NCI-H2227 (cell line): Measurements from ENCODE around the gene KIF2A.
A peak's percentile ranks its signal among the peaks of the same experiment; 100 is the strongest.

Experiments
- DNase-seq: peaks from one replicate; lab custom pipeline; 2025; ENCODE audit not compliant: unreplicated experiment; lab: John Stamatoyannopoulos, UW

Gene KIF2A

DNA sequence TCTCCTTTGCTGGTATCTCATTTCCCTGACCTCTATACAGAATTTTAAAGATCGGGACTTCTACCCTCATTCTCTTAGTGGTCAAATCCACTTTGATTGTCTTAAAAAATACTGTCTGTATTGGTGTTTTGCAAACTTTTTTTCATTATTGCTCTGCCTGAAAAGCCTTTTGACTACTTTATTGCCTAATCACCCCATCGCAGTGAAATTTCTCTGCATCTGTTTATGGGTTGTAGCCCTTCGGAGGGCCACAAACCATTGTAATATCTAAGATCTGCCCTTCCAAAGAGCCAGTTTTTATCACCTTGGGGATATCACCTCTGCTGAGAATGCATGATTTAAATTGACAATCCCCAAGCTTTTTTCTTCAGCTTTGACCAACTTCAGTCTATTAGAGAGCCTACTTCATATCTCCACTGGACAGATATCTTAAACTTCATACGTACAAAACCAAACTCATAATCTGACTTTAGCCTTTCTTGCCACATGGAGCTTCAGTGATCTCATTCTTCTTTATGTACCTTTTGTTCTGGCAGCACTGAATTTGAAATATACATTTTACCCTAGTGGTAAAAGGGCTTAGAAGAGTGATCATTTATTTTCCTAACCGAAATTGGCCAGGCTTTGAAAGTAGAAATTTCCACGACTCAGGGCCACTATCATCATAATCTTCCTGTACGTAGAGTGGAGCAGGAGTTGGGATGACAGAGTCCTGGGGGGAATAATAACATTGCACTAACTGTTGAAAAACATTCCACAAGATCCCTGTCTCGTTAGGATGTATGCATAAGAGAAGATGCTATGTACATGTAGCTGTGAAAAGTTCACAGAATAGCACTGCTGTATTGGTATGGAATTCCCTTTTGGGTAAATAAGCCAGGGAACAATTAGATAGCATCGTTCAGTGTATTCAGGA, 21.4 kb downstream of the KIF2A start:
- no peak for DNase-seq

DNA sequence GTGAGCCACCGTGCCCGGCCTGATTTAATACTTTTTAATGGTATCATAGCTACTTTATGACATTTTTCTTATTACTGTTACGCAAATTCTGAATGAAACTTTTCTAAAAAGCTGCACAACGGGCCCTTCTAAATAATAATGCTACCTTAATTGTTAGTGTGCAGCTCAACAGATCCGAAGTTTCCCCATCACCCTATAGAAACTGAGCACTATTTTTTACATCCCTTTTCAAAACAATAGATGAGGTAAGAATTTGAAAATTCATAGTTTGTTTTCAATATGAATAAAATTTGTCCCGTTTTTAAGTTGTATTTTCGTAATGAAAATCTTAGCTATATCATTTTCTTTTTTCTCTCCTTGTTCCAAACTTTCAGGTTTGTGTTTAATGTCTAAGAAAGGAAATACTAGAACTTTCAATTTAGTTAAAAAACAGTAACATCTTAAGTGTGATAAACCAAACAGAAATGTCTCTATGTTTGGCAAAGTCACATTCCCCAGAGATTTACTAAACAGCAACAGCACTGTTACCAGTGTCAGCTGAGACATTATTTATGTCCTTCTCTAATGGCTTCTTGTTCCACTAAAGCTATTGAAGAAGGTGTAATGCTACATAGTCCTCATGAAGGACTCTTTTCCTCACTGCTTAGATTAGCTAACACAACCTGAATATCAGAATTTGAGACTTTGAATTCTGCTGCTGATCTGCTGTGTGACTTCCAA, 22.9 kb downstream of the KIF2A start:
- no peak for DNase-seq

DNA sequence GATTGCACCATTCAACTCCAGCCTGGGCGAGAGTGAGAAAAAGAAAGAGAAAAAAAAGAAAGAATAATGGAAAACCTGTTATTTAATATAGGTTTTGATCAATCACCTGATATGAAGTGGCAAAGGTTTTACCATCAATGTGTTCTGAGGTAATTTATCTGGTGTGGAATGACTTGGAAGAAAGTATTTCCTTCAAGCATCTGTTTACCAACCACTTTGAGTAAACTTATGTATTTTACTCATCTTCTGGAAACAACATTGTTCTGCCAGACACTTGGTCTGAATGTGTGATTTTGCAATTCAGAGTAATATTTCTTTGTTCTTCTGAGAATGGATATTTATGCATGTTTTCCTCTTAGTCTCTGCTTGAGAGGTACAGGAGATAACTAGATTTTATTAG, 24.3 kb downstream of the KIF2A start:
- no peak for DNase-seq

DNA sequence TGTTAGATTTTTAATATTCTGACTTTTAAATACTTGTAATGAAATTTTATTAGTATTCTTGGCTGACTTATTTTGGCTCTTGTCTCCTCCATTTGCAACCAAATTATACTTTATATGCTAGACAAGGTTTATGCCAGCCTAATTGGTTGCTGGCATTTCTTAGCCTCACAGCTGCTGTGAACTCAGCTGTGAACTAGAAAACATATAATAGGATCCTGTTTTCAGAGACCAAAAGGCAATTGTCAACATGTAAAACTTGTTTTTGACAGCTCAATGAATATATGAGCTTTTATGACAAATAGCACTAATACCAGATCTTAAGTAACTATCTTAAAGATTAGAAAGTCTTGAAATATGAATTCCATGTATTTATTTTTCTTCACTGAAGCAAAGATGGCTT, 25.9 kb downstream of the KIF2A start:
- DNase-seq, result no peak

DNA sequence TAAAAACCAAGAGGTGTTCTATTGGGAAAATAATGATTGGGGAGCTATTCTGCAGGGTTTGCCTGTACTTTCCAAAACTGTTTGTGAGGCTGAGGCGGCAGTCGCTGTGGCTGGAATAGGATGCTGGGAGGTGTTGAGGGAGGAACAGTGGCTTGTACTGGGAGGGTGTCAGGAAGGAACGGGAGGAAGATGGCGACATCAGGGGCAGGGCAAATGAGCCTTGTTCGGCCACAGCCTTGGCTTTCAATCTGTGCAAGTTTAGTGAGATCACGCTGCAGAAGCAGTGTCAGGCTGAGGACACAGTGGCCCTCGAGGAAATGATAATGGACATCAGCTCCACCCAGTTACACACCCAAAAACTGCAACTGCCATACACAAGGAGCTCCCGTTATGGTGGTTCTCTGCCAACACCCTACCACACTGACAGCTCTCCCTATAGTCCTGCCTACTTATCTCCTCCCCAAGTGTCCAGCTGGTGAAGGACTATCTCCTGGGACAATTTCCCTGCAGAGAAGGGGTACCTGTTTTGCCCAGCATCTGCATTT, 27.3 kb downstream of the KIF2A start:
- no peak for DNase-seq

DNA sequence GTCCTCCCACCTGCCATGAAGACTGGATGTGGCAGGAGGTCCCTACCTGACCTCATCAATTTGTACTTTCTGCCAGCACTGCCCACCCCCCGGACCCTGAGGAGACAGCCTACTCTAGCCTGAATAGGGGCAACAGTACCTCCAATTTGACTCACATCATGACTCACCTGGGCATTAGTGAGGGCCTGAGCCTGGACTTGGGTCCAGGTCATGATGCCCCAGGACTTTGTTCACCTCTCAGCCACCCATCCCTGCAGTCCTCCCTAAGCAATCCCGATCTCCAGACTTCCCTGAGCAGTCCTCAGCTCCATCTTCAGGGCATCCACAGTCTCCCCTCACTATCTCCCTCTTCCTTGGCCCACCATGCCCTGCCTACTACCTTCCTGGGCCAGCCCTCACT, 28.1 kb downstream of the KIF2A start:
- no peak for DNase-seq

DNA sequence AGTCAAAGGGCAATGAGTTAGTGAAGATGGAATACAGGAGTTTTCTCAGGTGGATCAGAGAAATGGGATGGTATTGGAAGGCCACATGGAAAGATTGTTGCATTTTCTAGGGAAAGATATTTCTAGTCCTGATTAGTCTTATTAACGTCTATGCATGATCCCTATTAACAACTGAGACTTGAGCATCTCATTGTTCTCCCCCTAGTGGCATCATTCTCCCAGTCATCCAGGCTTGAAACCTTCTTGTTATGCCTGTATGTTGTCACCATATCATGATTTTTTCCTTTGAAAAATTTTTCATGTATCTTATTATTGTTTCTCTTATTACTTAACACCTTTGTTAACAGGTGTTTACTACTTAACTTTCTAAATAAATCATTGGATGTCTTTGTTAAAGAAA, 34.4 kb downstream of the KIF2A start:
- DNase-seq, result no peak

DNA sequence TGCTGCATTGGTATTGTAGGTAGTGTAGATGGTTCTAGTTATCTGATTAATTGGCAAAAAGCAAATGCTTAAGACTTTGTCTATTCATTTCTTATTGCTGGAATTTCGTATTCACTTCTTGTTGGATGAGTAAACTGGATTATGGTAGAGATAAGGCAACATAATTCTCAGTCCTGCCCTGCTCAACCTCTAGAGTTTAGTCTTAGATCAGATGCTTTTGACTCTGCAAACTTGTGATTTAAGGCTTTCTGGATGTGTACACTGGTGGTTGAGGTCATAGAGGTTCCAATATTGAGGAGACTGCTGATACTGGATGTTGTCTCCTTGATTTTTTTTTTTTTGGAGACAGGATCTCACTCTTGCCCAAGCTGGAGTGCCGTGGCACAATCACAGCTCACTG, 35.0 kb downstream of the KIF2A start:
- DNase-seq, result no peak

DNA sequence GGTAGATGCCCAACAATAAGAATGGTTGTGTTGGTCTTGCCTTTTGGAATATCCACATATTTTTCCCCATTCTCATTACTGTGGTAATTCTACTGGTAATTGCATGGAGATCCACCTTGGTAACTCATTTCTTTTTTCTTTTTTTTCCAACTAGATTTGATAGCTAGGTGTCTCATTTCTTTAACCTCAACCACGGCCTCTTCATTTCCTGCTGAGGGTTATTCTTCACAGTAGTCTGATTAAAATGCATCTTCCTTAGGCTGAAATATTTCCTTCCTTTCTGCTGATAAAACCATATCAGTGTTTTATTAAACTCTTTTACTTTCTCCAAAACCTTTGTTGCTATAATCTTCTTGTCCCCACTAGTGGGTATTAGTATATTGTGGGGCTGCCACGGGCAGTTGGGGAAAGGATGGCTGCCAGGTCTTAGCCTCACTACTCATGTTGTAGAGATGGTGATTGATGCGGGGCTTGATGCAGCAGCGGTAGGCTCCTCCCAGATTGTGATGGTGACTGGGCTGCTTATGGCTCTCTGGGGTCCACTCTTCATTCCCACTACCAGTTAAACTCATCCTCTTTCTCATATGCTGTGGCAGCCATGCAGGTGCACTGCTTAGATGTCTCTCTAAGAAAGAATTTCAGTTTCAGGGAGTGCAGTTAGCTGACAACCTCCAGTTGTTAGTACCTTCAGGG, 35.9 kb downstream of the KIF2A start:
- DNase-seq, result no peak

DNA sequence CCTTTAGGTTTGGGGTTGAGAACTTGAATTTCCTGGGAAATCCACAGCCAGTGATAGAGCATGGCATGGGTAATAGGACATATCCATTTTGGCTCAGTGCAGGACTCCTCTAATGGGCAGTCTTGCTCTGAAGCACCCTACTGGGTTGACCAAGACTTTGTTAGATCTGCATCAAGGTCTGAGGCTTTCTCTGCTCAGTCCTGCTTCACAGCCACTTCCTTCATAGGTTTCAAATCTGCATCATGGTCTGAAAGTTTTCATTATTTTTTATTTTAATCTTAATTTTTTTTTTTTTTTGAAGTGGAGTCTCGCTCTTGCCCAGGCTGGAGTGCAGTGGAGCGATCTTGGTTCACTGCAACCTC, 36.5 kb downstream of the KIF2A start:
- DNase-seq, result no peak

DNA sequence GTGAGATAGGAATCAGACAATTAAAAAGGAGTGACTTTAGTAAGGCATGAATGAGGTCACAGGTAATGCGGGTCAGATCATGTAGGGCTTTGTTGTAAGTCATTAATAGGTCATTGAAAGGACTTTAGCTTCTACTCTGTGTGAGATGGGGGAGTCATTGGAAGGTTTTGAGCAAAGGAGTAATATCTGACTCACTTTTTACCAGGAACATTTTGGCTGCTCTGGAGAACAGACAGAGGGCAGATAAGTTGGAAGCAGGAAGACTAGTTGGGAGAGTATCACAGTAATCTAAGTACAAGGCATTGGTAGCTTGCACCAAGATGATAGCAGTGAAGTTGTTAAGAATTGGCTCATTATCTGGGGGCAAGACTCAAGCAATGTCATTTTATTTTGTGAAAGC, 37.4 kb downstream of the KIF2A start:
- DNase-seq, result no peak

DNA sequence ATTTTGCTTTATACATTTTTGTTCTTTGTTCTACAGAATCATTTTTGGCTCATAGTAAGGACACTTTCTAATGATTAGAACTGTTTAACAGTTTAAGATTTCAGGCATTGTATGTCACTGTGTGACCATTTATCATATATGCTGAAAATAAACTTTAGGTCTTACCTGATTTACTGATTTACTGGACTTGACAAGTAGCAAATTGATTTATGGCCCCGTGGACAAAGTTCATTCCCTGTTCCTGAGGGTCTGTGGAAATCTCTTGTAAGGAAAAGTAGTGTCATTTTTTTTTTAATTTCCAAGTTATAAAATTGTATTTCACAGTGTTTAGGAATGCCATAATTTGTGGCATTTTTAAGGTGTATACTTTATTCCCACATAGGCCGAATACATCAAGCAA, 40.7 kb downstream of the KIF2A start:
- no peak for DNase-seq

DNA sequence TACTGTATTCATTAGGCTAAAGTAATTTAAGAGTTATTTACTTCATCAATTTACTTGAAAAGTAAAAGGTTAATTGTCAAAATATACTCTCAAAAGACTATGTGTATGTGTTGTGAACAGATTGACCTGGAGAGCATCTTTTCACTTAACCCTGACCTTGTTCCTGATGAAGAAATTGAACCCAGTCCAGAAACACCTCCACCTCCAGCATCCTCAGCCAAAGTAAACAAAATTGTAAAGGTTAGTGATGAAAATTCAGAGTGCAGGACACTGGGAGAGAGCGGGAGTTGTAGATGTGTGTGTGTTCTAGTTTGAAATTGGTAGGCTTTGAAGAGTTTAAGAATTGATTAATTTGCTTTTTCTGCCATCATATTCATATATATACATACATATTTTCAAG, 41.9 kb downstream of the KIF2A start:
- DNase-seq, result no peak

DNA sequence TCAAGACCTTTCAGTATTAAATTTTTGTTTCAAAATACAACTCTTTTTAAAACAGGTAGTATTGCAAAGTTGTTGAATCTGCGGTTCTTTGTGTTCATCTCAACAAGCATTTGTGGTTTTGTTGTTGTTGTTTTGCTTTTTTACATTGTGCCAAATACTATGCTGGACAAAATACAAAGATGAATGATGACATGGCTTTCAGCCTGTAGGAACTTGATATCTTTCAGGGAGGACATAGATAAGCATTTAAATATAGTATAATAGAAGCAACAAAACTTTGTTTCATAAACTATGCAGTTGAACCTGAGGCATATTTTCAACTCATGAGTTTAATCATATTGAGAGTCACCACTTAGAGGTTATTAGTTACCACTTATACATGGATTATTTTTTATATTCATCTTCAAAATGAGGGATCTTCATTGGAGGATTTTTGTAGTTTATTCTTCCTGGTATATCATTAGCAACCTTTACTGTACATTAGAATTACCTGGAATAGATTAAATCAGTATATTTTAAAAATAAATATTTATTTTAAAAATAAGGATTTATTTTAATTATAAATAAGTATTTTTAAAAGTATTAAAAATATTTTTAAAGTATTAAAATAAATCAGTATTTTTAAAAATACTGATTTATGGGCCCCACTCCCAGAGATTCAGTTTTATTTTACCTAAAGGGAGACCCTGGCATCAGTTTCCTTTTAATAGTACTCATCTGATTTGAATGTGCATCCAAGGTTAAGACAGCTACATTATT, 42.9 kb downstream of the KIF2A start:
- no peak for DNase-seq

DNA sequence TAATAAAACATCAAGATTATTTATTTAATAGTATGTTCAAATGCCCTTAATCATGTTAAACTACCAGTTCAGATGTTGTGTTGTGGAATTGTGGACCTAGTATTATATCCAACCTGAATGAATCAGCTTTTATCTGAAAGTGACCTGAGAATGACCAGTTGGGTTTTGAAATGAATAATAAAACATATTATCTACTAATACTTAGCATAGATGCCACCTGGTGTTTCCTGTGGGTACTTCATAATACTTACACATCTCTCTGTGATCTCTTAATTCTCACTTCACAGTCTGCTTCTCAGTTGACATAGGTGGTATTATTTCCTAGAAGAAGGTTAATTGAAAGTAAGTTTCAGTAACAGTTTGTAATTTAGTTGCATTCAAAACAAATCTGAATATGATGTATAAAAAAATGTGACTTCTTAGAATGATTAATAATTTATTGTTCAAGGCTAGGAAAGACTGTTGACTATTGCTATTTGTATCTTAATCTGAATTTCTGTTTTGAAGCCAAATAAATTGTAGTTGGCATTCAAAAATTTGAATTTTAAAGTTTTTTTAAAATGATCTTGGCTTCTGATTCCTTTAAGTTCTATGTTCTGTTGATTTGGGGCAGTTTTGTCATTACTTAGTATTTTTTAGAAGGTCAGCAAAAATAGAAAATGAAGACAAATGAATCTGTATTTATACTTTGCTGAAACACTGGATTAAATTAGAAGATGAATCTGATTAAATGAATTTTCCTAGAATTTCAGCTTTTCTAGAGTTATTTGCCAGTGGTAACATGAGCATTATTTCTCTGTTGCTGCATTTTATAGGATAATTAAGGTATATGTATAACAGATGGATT, 48.2 kb downstream of the KIF2A start:
- peak; percentile 32 for DNase-seq

DNA sequence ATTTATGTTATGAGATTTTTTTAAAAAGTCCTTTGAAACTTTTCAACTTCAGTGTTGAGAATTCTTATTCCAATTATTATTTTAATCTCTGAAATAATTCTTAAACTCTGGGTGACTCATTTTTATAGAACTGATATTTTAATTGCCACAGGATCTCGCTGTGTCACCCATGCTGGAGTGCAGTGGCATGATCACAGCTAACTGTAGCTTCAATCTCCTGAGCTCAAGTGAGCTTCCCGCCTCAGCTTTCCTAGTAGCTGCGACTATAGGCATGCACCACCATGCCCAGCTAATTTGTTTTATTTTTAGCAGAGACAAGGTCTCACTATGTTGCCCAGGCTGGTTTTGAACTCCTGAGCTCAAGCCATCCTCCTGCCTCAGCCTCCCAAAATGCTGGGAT, 56.7 kb downstream of the KIF2A start:
- no peak for DNase-seq

DNA sequence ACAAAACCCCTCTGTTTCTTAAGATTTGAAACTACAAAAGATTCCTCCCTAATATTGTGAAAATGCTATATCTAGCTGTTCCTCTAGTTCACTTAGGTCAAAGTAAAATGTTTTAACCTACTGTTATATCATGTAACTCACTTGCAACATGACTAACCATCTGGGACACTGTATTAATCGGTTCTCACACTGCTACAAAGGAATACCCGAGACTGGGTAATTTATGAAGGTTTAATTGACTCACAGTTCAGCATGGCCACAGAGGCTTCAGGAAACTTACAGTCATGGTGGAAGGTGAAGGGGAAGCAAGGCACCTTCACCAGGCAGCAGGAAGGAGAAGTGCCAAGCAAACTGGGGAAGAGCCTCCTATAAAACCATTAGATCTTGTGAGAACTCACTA, 63.0 kb downstream of the KIF2A start:
- no peak for DNase-seq

DNA sequence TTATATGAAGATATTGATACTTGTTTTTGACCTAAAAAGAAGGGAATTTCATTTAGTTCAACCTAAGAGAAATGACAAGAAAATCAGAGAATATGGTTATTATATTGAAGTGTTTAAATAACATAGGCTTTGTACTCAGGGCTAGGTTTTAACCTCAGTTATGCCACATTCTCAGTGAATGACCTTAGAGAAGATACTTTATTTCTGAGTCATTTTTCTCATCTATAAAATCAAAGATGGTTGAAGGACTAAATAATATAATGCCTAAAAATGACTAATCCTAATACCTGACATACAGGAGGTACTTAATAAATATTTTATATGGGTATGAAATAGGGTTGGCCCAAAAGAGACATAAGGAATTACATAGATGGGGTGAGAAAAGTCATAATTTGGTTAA, 65.4 kb downstream of the KIF2A start:
- no peak for DNase-seq

DNA sequence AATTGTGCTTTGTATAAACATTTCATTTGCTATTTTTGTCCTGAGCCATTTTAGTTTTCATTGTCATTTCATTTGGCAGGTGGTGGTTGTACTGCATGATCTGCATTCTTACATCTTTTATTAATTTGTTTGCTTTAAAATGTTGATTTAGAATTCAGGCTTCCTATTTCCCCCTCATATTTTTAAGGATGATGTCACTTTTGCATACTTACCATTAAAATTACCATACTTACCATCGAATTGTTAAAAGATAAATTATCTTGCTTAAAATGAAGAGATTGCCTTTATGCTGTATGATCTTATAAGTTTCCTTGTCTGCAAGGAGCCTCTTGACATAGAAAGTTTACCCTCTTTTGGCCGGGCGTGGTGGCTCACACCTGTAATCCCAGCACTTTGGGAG, 66.6 kb downstream of the KIF2A start:
- no peak for DNase-seq

DNA sequence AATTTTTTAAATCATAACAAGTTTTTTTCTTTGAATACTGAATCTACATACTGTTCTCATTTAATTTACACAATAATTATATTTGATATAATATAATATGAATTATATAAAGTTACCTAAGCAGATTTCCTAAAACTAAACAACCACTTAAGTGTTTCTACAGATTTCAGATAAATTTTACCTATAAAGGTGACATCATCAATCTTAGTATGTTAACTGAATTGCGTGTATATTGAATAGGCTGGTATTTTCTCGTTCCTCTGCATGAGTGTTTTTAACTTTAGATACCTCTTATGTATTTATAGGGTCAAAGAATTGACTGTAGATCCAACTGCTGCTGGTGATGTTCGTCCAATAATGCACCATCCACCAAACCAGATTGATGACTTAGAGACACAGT, 67.4 kb downstream of the KIF2A start:
- DNase-seq, result no peak
